ENCODE data around the gene HM13. TPM values are rescaled to one million over a fixed set of nuclear protein-coding genes. Genes with fewer than 3 reads are reported as not detected.
A peak's percentile ranks its signal among the peaks of the same experiment; 100 is the strongest.

Gene HM13
- total RNA-seq, 1 experiment from 2014 or later = 183 TPM

- no peak for TF ChIP-seq CBX3 (IDR thresholded peaks at IDR 0.05; ENCODE audit: low read depth)
- no peak; the same call in 1 of the 2 replicates for TF ChIP-seq POLR2AphosphoS5 (IDR thresholded peaks at IDR 0.05; ENCODE audit: low read depth, low read length)
- TF ChIP-seq POLR2A (IDR thresholded peaks at IDR 0.05; ENCODE audit: borderline replicate concordance, extremely low read depth, insufficient read depth, insufficient read length) = no peak
- no peak for TF ChIP-seq CTCF (IDR thresholded peaks at IDR 0.05 in 2 of 3, conservative IDR thresholded peaks at IDR 0.05 in 1 of 3; ENCODE audit: borderline replicate concordance in 1 of 3, insufficient read depth in 1 of 3, low read depth in 2 of 3, low read length in 2 of 3)
- no peak for TF ChIP-seq ZFX (IDR thresholded peaks at IDR 0.05)
- no peak for TF ChIP-seq REST (IDR thresholded peaks at IDR 0.05; ENCODE audit: low read depth)
- Histone ChIP-seq H3K9me3 (ENCODE audit: control insufficient read depth in 1 of 2, insufficient read depth in 1 of 2, low read depth in 1 of 2, low read length in 2 of 2) (no peaks in the 10 kb centered on the region), H3K27ac (ENCODE audit: low read depth, low read length) (peak overlapping the region; percentile 98), H3K4me2 (ENCODE audit: low read length) (peak overlapping the region; percentile 72), H3K4me1 (ENCODE audit: control insufficient read depth in 1 of 2, insufficient read depth in 2 of 2, low read length in 2 of 2) (peaks cover 97 to 99% of the 10 kb centered on the region in 2 experiments), H3K36me3 (ENCODE audit: control insufficient read depth in 1 of 2, insufficient read depth in 2 of 2, low read length in 2 of 2) (peaks cover 0 to 33% of the 10 kb centered on the region in 2 experiments; a peak in 2 of 4 replicates), H2AFZ (ENCODE audit: low read depth, low read length, poor library complexity, severe bottlenecking) (no peak overlapping the region), H4K20me1 (ENCODE audit: insufficient read depth) (no peaks in the 10 kb centered on the region), H3K9me2 (ENCODE audit: insufficient read depth) (no peaks in the 10 kb centered on the region), H3K79me2 (ENCODE audit: insufficient read depth, low read length) (peaks cover 5% of the 10 kb centered on the region; the same call in 1 of the 2 replicates), H3K4me3 (replicated peaks in 1 of 2; ENCODE audit: low read depth in 1 of 2, low read length in 2 of 2) (no peak overlapping the region), H3K27me3 (ENCODE audit: insufficient read depth, low read length) (no peaks in the 10 kb centered on the region), H3K9ac (ENCODE audit: low read length) (peak overlapping the region; percentile 52)
- intact Hi-C loops (cut with micrococcal nuclease) = loop anchor here (2.0 kb wide), 1 partner anchor 45 kb away; no protein-coding TSS in a partner anchor
- ATAC-seq = no peak
- DNase-seq (ENCODE audit: low read depth, low spot score) = no peak
- POLR2A ChIA-PET = interaction anchor here (0.8 to 28.6 kb wide), 4 partner anchors 8 to 39 kb away, joined by 3 to 1106 read pairs (median 11); partner anchors contain the start of gene ID1
- RAD21 ChIA-PET (ENCODE audit: low non-redundant PET in 1 of 2, low total read pairs in 2 of 2, uncharacterized antibody in 2 of 2, unreplicated experiment in 2 of 2) = interaction anchor here (1.1 to 5.7 kb wide), 5 partner anchors 40 to 47 kb away, joined by 3 to 74 read pairs (median 6); partner anchors contain the start of gene ID1 (in 1 of the 2)
- CTCF ChIA-PET = interaction anchor here (0.5 to 10.8 kb wide), 5 partner anchors 8 to 44 kb away, joined by 3 to 256 read pairs (median 4); no protein-coding TSS in a partner anchor
- BruUV-seq (replicated peaks) = no TSS peak
Measured at GRCh38 chr20:31565699-31566318, 51.6 kb downstream of the HM13 start.

Measured in HCT116 (cell line).